ENCODE measurements around the gene CAMK2A. TPM values are rescaled to one million over a fixed set of nuclear protein-coding genes. Genes with fewer than 3 reads are reported as not detected.

The CAMK2A gene
- total RNA-seq, 1 donor from 2014 or later: 4.0 TPM

DNA sequence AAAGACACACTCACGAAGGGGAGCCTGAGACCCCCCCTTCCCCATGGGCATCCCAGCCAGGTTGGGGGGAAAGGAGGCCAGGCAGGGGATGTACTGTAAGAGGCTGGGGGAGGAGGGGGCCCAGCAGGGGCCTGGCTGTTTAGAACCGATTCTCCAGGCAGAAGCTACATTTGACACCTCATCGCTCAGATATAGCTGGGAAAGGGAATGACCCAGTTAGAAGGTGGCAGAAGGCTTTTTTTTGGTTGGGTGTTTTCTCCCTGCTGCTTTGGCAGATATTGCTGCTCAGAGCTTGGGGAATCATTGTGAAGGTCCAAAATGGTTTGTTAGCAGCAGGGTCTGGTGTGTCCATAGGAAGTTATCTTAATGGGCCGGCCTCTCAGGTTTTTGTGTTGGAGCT is 117.0 kb downstream of the CAMK2A start:
- Mint-ChIP-seq H3K36me3 (no peaks in the 10 kb centered on the region), H3K27me3 (ENCODE audit: low read depth) (peaks cover 35% of the 10 kb centered on the region), H3K4me3 (no peak overlapping the region), H3K27ac (no peak overlapping the region), H3K4me1 (peaks cover 19% of the 10 kb centered on the region), H3K9me3 (no peaks in the 10 kb centered on the region)
- no peak for DNase-seq (ENCODE audit: low spot score in 2 of 2, unreplicated experiment in 2 of 2)
- TF ChIP-seq, protein P1, sequence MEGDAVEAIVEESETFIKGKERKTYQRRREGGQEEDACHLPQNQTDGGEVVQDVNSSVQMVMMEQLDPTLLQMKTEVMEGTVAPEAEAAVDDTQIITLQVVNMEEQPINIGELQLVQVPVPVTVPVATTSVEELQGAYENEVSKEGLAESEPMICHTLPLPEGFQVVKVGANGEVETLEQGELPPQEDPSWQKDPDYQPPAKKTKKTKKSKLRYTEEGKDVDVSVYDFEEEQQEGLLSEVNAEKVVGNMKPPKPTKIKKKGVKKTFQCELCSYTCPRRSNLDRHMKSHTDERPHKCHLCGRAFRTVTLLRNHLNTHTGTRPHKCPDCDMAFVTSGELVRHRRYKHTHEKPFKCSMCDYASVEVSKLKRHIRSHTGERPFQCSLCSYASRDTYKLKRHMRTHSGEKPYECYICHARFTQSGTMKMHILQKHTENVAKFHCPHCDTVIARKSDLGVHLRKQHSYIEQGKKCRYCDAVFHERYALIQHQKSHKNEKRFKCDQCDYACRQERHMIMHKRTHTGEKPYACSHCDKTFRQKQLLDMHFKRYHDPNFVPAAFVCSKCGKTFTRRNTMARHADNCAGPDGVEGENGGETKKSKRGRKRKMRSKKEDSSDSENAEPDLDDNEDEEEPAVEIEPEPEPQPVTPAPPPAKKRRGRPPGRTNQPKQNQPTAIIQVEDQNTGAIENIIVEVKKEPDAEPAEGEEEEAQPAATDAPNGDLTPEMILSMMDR (IDR thresholded peaks at IDR 0.05; ENCODE audit: unreplicated experiment): no peak

DNA sequence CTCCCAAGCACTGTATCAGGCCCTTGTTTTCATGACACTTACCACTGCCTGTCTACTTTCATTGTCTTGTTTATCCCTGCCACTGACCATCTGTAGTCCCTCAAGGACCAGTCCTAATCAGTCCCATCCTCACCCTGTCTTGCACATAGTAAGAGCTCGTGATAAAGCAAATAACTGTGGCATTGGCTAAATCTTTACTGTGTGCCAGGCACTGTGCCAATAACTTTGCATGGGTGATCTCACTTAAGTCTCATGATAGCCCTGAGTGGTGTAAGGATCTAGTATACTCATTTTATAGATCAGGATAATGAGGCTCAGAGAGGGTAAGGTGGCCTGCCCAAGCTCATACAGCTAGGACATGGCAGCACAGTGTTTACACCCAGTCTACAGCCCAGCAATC is 117.4 kb downstream of the CAMK2A start:
- Mint-ChIP-seq H3K36me3 (no peaks in the 10 kb centered on the region), H3K27me3 (ENCODE audit: low read depth) (peaks cover 39% of the 10 kb centered on the region), H3K4me3 (no peak overlapping the region), H3K27ac (no peak overlapping the region), H3K4me1 (peaks cover 22% of the 10 kb centered on the region), H3K9me3 (no peaks in the 10 kb centered on the region)
- DNase-seq (ENCODE audit: low spot score in 2 of 2, unreplicated experiment in 2 of 2): no peak
- TF ChIP-seq, protein P1 (IDR thresholded peaks at IDR 0.05; ENCODE audit: unreplicated experiment): no peak

Other genes starting within 250 kb of the CAMK2A start
- 0.07 to 0.27 TPM (median 0.18 TPM) in 3 replicates for gene CSF1R, start 203.2 kb downstream of the CAMK2A start, total RNA-seq
- gene PDGFRB, start 133.9 kb downstream of the CAMK2A start, total RNA-seq: 100 to 105 TPM (median 102 TPM) in 3 replicates
- gene CDX1, start 123.0 kb downstream of the CAMK2A start, total RNA-seq: 0.51 to 1.1 TPM (median 0.68 TPM) in 3 replicates
- not detected in 3 replicates for gene SLC6A7, start 99.7 kb downstream of the CAMK2A start, total RNA-seq
- 18.5 to 19.1 TPM (median 18.8 TPM) in 3 replicates for gene ARSI, start 13.1 kb upstream of the CAMK2A start, total RNA-seq
- 53.7 to 58.8 TPM (median 55.7 TPM) in 3 replicates for gene TCOF1, start 67.9 kb upstream of the CAMK2A start, total RNA-seq
- gene CD74, start 123.1 kb upstream of the CAMK2A start, total RNA-seq: 16.1 to 17.1 TPM (median 16.9 TPM) in 3 replicates
- 2,586 to 2,705 TPM (median 2,627 TPM) in 3 replicates for gene RPS14, start 160.0 kb upstream of the CAMK2A start, total RNA-seq
- gene NDST1, start 218.4 kb upstream of the CAMK2A start, total RNA-seq: 129 to 132 TPM (median 132 TPM) in 3 replicates